H1 (cell line): ENCODE data around the gene SMARCAL1. TPM values are rescaled to one million over a fixed set of nuclear protein-coding genes. Genes with fewer than 3 reads are reported as not detected.
A peak's percentile ranks its signal among the peaks of the same experiment; 100 is the strongest.

Experiments used
- CTCF ChIA-PET: fragments of 300-600 bp; sonication (Branson Sonifier 250); formaldehyde crosslinking; loops from one replicate; lab custom pipeline; 2021; ENCODE audit not compliant: partially characterized antibody; lab: Charles Lee
- POLR2A ChIA-PET: fragments of 300-600 bp; sonication (Branson Sonifier 250); formaldehyde crosslinking; loops from one replicate; lab custom pipeline; 2021; ENCODE audit warnings: inconsistent platforms; ENCODE audit not compliant: partially characterized antibody; lab: Charles Lee
- DNase-seq, 2 experiments: peaks; one replicate each; pipeline versions ENCODE4 v3.0.0 to v3.0.0-alpha.2; 2010 to 2022; ENCODE audit warnings: low spot score in 2 of 2, low read depth in 1 of 2, mixed read lengths in 1 of 2
- FAIRE-seq: peaks from 2 replicates; lab custom pipeline; 2011; peaks lifted over from hg19 to GRCh38; lab: Jason Lieb, UNC
- H2AFZ ChIP-seq: 2 replicates; pipeline ENCODE4 v1.8.1; 2012; ENCODE audit warnings: low read length, inconsistent platforms
- H2AK5ac ChIP-seq: 2 replicates; pipeline ENCODE4 v1.6.1; 2013; ENCODE audit warnings: low read depth, low read length
- H2BK120ac ChIP-seq: replicated peaks from 2 replicates; pipeline ENCODE3; 2013; ENCODE audit warnings: low read depth, low read length, inconsistent platforms
- H2BK12ac ChIP-seq: 2 replicates; pipeline ENCODE4 v1.6.1; 2013; ENCODE audit warnings: low read depth, low read length
- H2BK15ac ChIP-seq: 2 replicates; pipeline ENCODE4 v1.6.1; 2013; ENCODE audit warnings: low read length
- H2BK20ac ChIP-seq: 2 replicates; pipeline ENCODE4 v1.6.1; 2013; ENCODE audit warnings: low read length
- H2BK5ac ChIP-seq: 2 replicates; pipeline ENCODE4 v1.6.1; 2013; ENCODE audit warnings: low read depth, low read length
- H3K14ac ChIP-seq: 2 replicates; pipeline ENCODE4 v1.6.1; 2013; ENCODE audit warnings: inconsistent platforms; ENCODE audit not compliant: insufficient read length
- H3K18ac ChIP-seq: 2 replicates; pipeline ENCODE4 v1.6.1; 2013; ENCODE audit warnings: low read length; ENCODE audit errors: extremely low read depth
- H3K23ac ChIP-seq: 2 replicates; pipeline ENCODE4 v1.6.1; 2013; ENCODE audit warnings: inconsistent platforms; ENCODE audit not compliant: insufficient read length
- H3K23me2 ChIP-seq: 2 replicates; pipeline ENCODE4 v1.6.1; 2013; ENCODE audit warnings: low read depth, low read length
- H3K27ac ChIP-seq: 2 replicates; pipeline ENCODE4 v1.6.1; 2011; ENCODE audit warnings: low read depth, low read length, inconsistent platforms
- H3K27me3 ChIP-seq, 4 experiments: replicated peaks in 1 of 4; 1 replicate in 1 of 4; 2 replicates in 3 of 4; pipeline versions ENCODE4 v1.6.1 to v1.8.1; 2011 to 2013; ENCODE audit warnings: low read length in 3 of 4, mild to moderate bottlenecking in 3 of 4, inconsistent platforms in 2 of 4, mixed read lengths in 2 of 4, moderate library complexity in 1 of 4; ENCODE audit not compliant: control insufficient read depth in 3 of 4, insufficient read depth in 3 of 4; ENCODE audit errors: extremely low read depth in 1 of 4
- H3K36me3 ChIP-seq, 4 experiments: 2 replicates each; pipeline versions ENCODE4 v1.6.1 to v1.8.1; 2011 to 2013; ENCODE audit warnings: mild to moderate bottlenecking in 4 of 4, low read length in 3 of 4, moderate library complexity in 2 of 4, control low read depth in 1 of 4, inconsistent platforms in 1 of 4; ENCODE audit not compliant: insufficient read depth in 4 of 4, control insufficient read depth in 2 of 4
- H3K4ac ChIP-seq: replicated peaks from 2 replicates; pipeline ENCODE3; 2013; ENCODE audit warnings: low read length, low read depth, mixed read lengths, inconsistent platforms; ENCODE audit not compliant: insufficient read length
- H3K4me1 ChIP-seq, 4 experiments: replicated peaks in 1 of 4; 1 replicate in 1 of 4; 2 replicates in 3 of 4; pipeline versions ENCODE4 v1.6.1 to v1.8.1; 2011 to 2013; ENCODE audit warnings: low read length in 3 of 4, inconsistent platforms in 2 of 4, mixed read lengths in 1 of 4; ENCODE audit not compliant: insufficient read depth in 4 of 4, control insufficient read depth in 3 of 4
- H3K4me2 ChIP-seq, 2 experiments: 2 replicates each; pipeline versions ENCODE4 v1.6.1 to v1.8.1; 2011 to 2013; ENCODE audit warnings: low read depth in 2 of 2, low read length in 2 of 2, control low read depth in 1 of 2, inconsistent platforms in 1 of 2, mild to moderate bottlenecking in 1 of 2; ENCODE audit not compliant: insufficient read depth in 1 of 2
- H3K4me3 ChIP-seq, 4 experiments: fragments of 200-600, 300-600 bp in 1 of 4; sonication (generic), shearing (Covaris generic), sonication (Bioruptor Twin) in 1 of 4; 2 replicates each; pipeline versions ENCODE4 v1.5.1 to v1.8.1; 2011 to 2016; ENCODE audit warnings: low read length in 4 of 4, low read depth in 3 of 4, control low read depth in 2 of 4, inconsistent platforms in 2 of 4, mild to moderate bottlenecking in 2 of 4, mixed read lengths in 1 of 4, moderate library complexity in 1 of 4; ENCODE audit not compliant: insufficient read depth in 2 of 4; ENCODE audit errors: extremely low read depth in 1 of 4
- H3K56ac ChIP-seq: replicated peaks from 2 replicates; pipeline ENCODE3; 2013; ENCODE audit warnings: low read depth, mild to moderate bottlenecking, mixed read lengths, low read length, inconsistent platforms; ENCODE audit not compliant: insufficient read length
- H3K79me1 ChIP-seq: 2 replicates; pipeline ENCODE4 v1.6.1; 2013; ENCODE audit warnings: low read depth, low read length, control low read depth
- H3K79me2 ChIP-seq, 2 experiments: 2 replicates each; pipeline versions ENCODE4 v1.6.1 to v1.8.1; 2012 to 2013; ENCODE audit warnings: low read length in 2 of 2, mild to moderate bottlenecking in 2 of 2, inconsistent platforms in 1 of 2; ENCODE audit not compliant: insufficient read depth in 2 of 2, control insufficient read depth in 1 of 2
- H3K9ac ChIP-seq, 4 experiments: replicated peaks in 1 of 4; 1 replicate in 1 of 4; 2 replicates in 3 of 4; pipeline versions ENCODE4 v1.6.1 to v1.8.1; 2011 to 2013; ENCODE audit warnings: low read depth in 3 of 4, low read length in 3 of 4, control low read depth in 2 of 4, mild to moderate bottlenecking in 2 of 4, moderate library complexity in 2 of 4, inconsistent platforms in 1 of 4; ENCODE audit errors: extremely low read depth in 1 of 4
- H3K9me3 ChIP-seq, 2 experiments: 2 replicates each; pipeline versions ENCODE4 v1.6.1 to v1.8.1; 2012 to 2013; ENCODE audit warnings: mild to moderate bottlenecking in 2 of 2, moderate library complexity in 2 of 2, control low read depth in 1 of 2, inconsistent platforms in 1 of 2, low read depth in 1 of 2, low read length in 1 of 2, mixed read lengths in 1 of 2; ENCODE audit not compliant: insufficient read depth in 2 of 2
- H4K20me1 ChIP-seq, 2 experiments: replicated peaks in 1 of 2; 2 replicates each; pipeline versions ENCODE3 to v1.8.1; 2011 to 2013; ENCODE audit warnings: inconsistent platforms in 2 of 2, low read length in 2 of 2, mild to moderate bottlenecking in 1 of 2; ENCODE audit not compliant: insufficient read depth in 2 of 2, control insufficient read depth in 1 of 2
- H4K5ac ChIP-seq: 2 replicates; pipeline ENCODE4 v1.6.1; 2013; ENCODE audit warnings: low read length, low read depth, mixed read lengths, inconsistent platforms; ENCODE audit not compliant: insufficient read length
- H4K8ac ChIP-seq: 2 replicates; pipeline ENCODE4 v1.8.0; 2013; ENCODE audit warnings: mild to moderate bottlenecking, moderate library complexity, low read length, inconsistent platforms; ENCODE audit not compliant: insufficient read depth; ENCODE audit errors: extremely low read depth
- H4K91ac ChIP-seq: replicated peaks from 2 replicates; pipeline ENCODE3; 2013; ENCODE audit warnings: low read length, mixed read lengths, inconsistent platforms; ENCODE audit not compliant: insufficient read length
- BRCA1 ChIP-seq: IDR thresholded peaks from 2 replicates; pipeline ENCODE4 v1.6.1; 2012; ENCODE audit warnings: low read depth, low read length, improper control_type of control experiment
- CBX5 ChIP-seq: fragments of 300-800, 300-1000 bp; sonication (generic); IDR thresholded peaks from 2 replicates; pipeline ENCODE4 v1.7.1; 2016; ENCODE audit warnings: antibody characterized with exemption, low read length, low read depth
- EGR1 ChIP-seq: IDR thresholded peaks from 2 replicates; pipeline ENCODE4 v1.6.1; 2011; ENCODE audit warnings: low read depth, low read length, borderline replicate concordance
- HDAC6 ChIP-seq: IDR thresholded peaks from one replicate; pipeline ENCODE4 v1.7.1; 2012; ENCODE audit warnings: low read depth, mild to moderate bottlenecking, inconsistent platforms, low read length, moderate library complexity
- RAD21 ChIP-seq, 2 experiments: IDR thresholded peaks in 1 of 2; conservative IDR thresholded peaks in 1 of 2; 2 replicates each; pipeline ENCODE4 v1.6.1; 2011; ENCODE audit warnings: low read depth in 2 of 2, low read length in 2 of 2, improper control_type of control experiment in 1 of 2, inconsistent platforms in 1 of 2, mild to moderate bottlenecking in 1 of 2, moderate library complexity in 1 of 2
- RXRA ChIP-seq: IDR thresholded peaks from 2 replicates; pipeline ENCODE4 v1.6.1; 2011; ENCODE audit warnings: low read depth, mild to moderate bottlenecking, low read length, moderate library complexity; ENCODE audit not compliant: insufficient read depth
- TAF7 ChIP-seq: optimal IDR thresholded peaks from 2 replicates; pipeline ENCODE3; 2011; ENCODE audit warnings: low read depth, mild to moderate bottlenecking, inconsistent platforms, low read length, moderate library complexity, borderline replicate concordance
- WGBS, 2 experiments: shearing (Covaris generic) in 1 of 2; methylation state at CpG; one replicate each; pipeline versions ENCODE4 v1.1.6 to v1.1.7; 2013 to 2015; ENCODE audit warnings: low lambda C conversion rate in 2 of 2, mixed read lengths in 2 of 2, inconsistent platforms in 1 of 2, low coverage in 1 of 2, missing lambda C conversion rate in 1 of 2; ENCODE audit not compliant: insufficient replicate concordance in 2 of 2, insufficient coverage in 1 of 2, insufficient read length in 1 of 2; ENCODE audit errors: extremely low coverage in 1 of 2, missing lambda C conversion rate in 1 of 2; 5-methylcytosine and 5-hydroxymethylcytosine counted together
- polyA plus RNA-seq, 7 experiments: library from polyadenylated mRNA; depleted of rRNA in 3 of 7; stranded (reverse) in 5 of 7; unstranded in 2 of 7; fragments of >200 nt in 5 of 7; fragments of 200-250 nt in 2 of 7; gene quantifications; 1 replicate in 5 of 7; 2 replicates in 1 of 7; 4 replicates in 1 of 7; pipeline versions ENCODE4 v1.2.1 to v1.2.3, GENCODE V29; 2011 to 2013; ENCODE audit warnings: missing spikeins in 2 of 7, mixed read lengths in 2 of 7
- total RNA-seq: library from RNA; stranded (reverse); fragmentation: NEBNext Ultra II Directional; extraction: Animal tissue kit (Norgen Biotek cat#: 25700); gene quantifications from 2 replicates; pipeline ENCODE4 v1.2.1, GENCODE V29; 2021
- TF ChIP-seq, protein P1 (sequence below), 3 experiments: IDR thresholded peaks; 1 replicate in 2 of 3; 2 replicates in 1 of 3; pipeline versions ENCODE4 v1.5.1 to v1.6.1; 2011; ENCODE audit warnings: low read length in 3 of 3, mild to moderate bottlenecking in 3 of 3, inconsistent platforms in 2 of 3, low read depth in 1 of 3, moderate library complexity in 1 of 3; ENCODE audit not compliant: insufficient read depth in 1 of 3; ENCODE audit errors: control extremely low read depth in 1 of 3

The SMARCAL1 gene
- total and polyA plus RNA-seq, 2 of the 8 experiments (the other 6 are each of a cell fraction or from before 2014, with no cell fraction given): 17.6 to 17.9 TPM

DNA sequence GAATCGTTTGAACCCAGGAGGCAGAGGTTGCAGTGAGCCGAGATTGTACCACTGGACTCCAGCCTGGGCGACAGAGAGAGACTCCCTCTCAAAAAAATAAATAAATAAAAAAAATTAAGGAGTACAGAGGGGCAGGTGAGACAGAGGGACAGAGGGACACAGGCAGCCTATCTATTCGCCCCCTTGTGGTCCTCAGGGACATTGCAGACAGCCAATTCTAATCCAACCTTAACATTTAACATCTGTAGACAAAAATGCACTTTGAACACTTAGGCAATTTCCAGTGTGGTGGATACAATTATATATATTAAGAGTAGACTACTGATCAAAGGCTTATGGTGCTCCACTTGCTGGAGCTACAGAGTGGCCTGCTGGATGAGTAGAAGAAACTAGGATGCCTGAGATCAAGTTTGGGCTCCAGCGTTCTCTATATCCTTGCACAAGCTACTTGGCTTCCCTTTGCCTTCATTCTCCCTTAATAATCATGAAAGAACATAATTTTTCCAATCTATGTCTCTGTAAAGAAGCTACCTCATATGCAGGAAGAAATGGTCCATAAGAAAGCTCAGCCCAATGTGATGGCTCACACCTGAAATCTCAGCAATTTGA lies 8.2 kb upstream of the SMARCAL1 start:
- H2BK20ac ChIP-seq: no peak overlapping the region
- H2BK120ac ChIP-seq: no peak overlapping the region
- no peak overlapping the region for H3K4me2 ChIP-seq
- H3K27me3 ChIP-seq: no peaks in the 10 kb centered on the region
- DNase-seq (peak in 1 of 2 experiments; percentile 69), FAIRE-seq (no peak)
- no peaks in the 10 kb centered on the region for H3K79me1 ChIP-seq
- H2AFZ ChIP-seq: no peak overlapping the region
- no peak overlapping the region for H3K4ac ChIP-seq
- no peak overlapping the region for H4K8ac ChIP-seq
- POLR2A ChIA-PET: interaction anchor here (1.6 to 4.1 kb wide), 2 partner anchors 94 to 181 kb away, joined by 4 to 20 read pairs; partner anchors contain the start of gene RPL37A
- H3K36me3 ChIP-seq: no peaks in the 10 kb centered on the region
- H3K18ac ChIP-seq: no peak overlapping the region
- no peak overlapping the region for H3K4me3 ChIP-seq
- CTCF ChIA-PET: interaction anchor here (0.7 to 9.4 kb wide), 58 partner anchors 9 to 266 kb away, joined by 3 to 105 read pairs (median 5); partner anchors contain the start of genes MARCHF4 and SMARCAL1
- no peak overlapping the region for H3K56ac ChIP-seq
- H2BK15ac ChIP-seq: no peak overlapping the region
- H4K91ac ChIP-seq: no peak overlapping the region
- H3K14ac ChIP-seq: no peak overlapping the region
- H3K23ac ChIP-seq: no peak overlapping the region
- peaks cover 2 to 6% (median 3%) of the 10 kb centered on the region in 4 experiments; a peak in 6 of 7 replicates for H3K4me1 ChIP-seq
- H3K79me2 ChIP-seq: no peaks in the 10 kb centered on the region
- H4K5ac ChIP-seq: no peak overlapping the region
- no peak overlapping the region for H3K9ac ChIP-seq
- 62% methylated on average over 5 of the region's 5 CpGs; no CpG with 5 or more reads in 1 of the 2 experiments for WGBS, 2 experiments
- no peak overlapping the region for H3K27ac ChIP-seq
- no peak overlapping the region for H2BK5ac ChIP-seq
- H2BK12ac ChIP-seq: no peak overlapping the region
- no peaks in the 10 kb centered on the region for H3K9me3 ChIP-seq
- H4K20me1 ChIP-seq: no peaks in the 10 kb centered on the region
- no peak overlapping the region for H2AK5ac ChIP-seq
- no peaks in the 10 kb centered on the region for H3K23me2 ChIP-seq
- TF ChIP-seq TAF7 (no peak), HDAC6 (no peak), EGR1 (no peak), RXRA (no peak), BRCA1 (no peak), RAD21 (IDR thresholded peaks at IDR 0.05 in 1 of 2, conservative IDR thresholded peaks at IDR 0.05 in 1 of 2; ENCODE audit: low read depth in 2 of 2, low read length in 2 of 2) (peak; percentile 69 to 73), CBX5 (no peak)
- TF ChIP-seq, protein P1, sequence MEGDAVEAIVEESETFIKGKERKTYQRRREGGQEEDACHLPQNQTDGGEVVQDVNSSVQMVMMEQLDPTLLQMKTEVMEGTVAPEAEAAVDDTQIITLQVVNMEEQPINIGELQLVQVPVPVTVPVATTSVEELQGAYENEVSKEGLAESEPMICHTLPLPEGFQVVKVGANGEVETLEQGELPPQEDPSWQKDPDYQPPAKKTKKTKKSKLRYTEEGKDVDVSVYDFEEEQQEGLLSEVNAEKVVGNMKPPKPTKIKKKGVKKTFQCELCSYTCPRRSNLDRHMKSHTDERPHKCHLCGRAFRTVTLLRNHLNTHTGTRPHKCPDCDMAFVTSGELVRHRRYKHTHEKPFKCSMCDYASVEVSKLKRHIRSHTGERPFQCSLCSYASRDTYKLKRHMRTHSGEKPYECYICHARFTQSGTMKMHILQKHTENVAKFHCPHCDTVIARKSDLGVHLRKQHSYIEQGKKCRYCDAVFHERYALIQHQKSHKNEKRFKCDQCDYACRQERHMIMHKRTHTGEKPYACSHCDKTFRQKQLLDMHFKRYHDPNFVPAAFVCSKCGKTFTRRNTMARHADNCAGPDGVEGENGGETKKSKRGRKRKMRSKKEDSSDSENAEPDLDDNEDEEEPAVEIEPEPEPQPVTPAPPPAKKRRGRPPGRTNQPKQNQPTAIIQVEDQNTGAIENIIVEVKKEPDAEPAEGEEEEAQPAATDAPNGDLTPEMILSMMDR (IDR thresholded peaks at IDR 0.05; ENCODE audit: control extremely low read depth in 1 of 3, insufficient read depth in 1 of 3, low read depth in 1 of 3, low read length in 3 of 3): peak; percentile 66 to 81 (median 77)
- TF ChIP-seq, all 59 proteins: peak for 2
